ENCODE data around the gene PUDP.
"Not testable (repeated sequence)": the region's sequence is repeated elsewhere in the genome, so short reads cannot be mapped to it uniquely, and the experiment has no call there.

Gene PUDP

GRCh38 chrX:7072856-7073255 is 75.1 kb downstream of the PUDP start:
- no peak for DNase-seq

- DNase-seq = no peak
Measured at GRCh38 chrX:7071390-7071789, 76.6 kb downstream of the PUDP start.

- no peak for DNase-seq
Measured at GRCh38 chrX:7069556-7069955, 78.4 kb downstream of the PUDP start.

- DNase-seq = no peak
Measured at GRCh38 chrX:7068939-7069367, 79.0 kb downstream of the PUDP start.

GRCh38 chrX:7067256-7067655 is 80.7 kb downstream of the PUDP start:
- no peak for DNase-seq

- DNase-seq = no peak
Measured at GRCh38 chrX:7065473-7065872, 82.5 kb downstream of the PUDP start.

GRCh38 chrX:7062903-7063302 is 85.0 kb downstream of the PUDP start:
- DNase-seq = no peak

- DNase-seq = no peak
Measured at GRCh38 chrX:7062276-7062675, 85.7 kb downstream of the PUDP start.

- no peak for DNase-seq
Measured at GRCh38 chrX:7061429-7061828, 86.5 kb downstream of the PUDP start.

GRCh38 chrX:7060444-7060843 is 87.5 kb downstream of the PUDP start:
- DNase-seq = no peak

DNA sequence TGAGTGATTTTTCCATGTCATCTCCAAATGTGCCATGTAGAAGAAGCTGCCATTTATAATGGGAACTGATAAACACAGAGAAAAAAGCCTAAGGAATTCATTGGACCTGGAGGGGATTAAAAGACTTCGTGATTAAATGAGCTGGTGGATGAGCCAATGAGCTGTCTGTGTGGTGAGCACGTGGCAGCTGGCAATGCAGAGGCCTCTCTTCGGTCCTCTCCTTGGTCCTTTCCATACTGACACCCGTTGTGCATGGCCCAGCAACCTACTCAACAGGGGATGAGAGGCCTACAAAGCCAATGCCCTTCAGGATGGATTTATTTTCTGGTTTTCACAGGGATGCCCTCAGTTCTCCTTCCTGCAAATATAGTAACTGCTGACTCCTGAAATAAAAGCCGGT is 88.1 kb downstream of the PUDP start:
- no peak for DNase-seq

GRCh38 chrX:7059214-7059838 is 88.6 kb downstream of the PUDP start:
- no peak for DNase-seq

DNA sequence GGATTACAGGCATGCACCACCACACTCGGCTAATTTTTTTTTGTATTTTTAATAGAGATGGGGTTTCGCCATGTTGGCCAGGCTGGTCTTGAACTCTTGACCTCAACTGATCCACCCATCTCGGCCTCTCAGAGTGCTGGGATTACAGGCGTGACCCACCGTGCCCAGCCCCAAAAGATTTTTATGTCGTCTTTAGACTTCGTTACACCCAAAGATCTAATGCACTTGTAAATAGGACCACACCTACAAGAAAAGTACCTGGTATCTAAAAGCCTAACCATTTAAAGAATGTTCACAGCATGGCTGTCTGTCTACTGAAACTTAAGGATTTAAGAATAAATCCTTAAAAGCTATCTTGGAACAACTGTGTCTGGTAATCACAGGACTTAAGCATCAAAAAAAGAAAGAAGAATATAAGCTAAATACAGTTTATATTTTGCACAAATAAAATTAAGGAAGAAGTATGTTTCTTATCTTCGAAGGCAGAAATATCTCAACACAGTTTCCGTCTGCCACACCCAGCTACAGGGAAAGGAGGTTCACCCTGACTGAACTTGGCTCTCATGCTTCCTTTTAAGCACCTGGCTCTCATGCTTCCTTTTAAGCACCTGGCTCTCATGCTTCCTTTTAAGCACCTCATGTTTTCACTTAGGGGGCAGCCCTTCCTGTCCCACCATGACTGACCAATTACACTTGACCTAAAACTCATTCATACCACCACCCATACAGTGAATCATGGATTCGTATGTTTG is 92.4 kb downstream of the PUDP start:
- DNase-seq = no peak

DNA sequence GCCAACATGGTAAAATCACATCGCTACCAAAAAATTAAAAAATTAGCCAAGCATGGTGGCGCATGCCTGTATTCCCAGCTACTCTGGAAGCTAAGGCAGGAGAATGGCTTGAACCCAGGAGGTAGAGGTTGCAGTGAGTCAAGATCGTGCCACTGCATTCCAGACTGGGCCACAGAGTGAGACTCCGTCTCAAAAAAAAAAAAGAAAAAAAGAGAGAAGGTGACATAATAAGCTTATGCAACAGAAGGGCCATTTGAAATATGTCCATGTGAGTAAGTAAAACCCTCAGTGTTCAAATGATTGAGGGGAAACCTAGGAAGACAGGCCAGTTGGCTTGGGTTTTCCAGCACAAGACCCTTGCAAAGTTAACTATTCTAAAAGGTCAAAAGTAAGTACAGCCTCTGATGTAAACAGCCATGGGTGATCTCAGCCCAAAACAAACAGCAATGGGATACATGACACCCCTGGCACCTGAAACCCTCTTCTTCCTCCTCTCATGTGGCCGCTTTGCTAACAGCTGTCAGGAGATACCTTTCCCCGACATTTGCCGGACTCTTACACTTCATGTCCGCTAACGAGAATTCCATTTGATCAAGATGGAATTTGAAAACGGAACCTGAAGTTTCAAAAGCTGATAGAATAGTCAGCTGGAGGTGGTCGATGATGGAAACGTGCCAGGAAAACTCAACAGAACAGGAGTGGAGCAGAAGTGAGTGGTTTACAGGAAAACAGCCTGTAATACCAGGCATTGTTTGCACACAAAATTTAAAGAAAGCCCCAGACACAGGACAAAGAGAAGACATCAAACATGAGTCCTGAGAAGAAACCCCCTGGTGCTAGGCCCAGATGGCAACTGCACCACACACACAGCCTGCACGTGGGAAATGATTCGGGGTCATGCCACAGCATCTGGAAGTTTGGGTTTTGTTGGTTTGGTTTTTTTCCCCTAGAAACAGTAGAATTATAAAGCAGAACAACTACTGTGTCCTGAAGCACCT is 93.4 kb downstream of the PUDP start:
- peak; percentile 45 for DNase-seq

- DNase-seq = no peak
Measured at GRCh38 chrX:7052541-7052940, 95.4 kb downstream of the PUDP start.

DNA sequence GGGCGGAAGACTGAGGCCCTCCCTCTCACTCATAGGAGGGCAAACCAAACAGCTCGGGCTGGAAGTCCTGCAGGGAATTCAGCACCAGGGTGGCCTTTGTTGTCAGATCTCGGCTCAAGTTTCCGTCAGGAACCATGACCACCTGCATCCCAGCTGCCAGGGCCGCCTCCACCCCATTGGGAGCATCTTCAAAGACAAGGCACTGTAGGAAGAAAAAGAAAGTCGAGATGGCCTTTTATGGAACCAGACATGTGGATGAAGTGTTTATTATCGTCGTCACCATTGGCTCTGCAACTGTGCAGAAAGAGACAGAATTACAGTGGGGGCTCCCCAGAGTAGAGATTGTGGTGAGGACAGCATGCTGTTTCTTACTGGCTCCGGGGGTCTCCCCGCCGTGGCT is 97.7 kb downstream of the PUDP start:
- DNase-seq = no peak

GRCh38 chrX:7047951-7048350 is 100.0 kb downstream of the PUDP start:
- DNase-seq = peak; percentile 0

DNA sequence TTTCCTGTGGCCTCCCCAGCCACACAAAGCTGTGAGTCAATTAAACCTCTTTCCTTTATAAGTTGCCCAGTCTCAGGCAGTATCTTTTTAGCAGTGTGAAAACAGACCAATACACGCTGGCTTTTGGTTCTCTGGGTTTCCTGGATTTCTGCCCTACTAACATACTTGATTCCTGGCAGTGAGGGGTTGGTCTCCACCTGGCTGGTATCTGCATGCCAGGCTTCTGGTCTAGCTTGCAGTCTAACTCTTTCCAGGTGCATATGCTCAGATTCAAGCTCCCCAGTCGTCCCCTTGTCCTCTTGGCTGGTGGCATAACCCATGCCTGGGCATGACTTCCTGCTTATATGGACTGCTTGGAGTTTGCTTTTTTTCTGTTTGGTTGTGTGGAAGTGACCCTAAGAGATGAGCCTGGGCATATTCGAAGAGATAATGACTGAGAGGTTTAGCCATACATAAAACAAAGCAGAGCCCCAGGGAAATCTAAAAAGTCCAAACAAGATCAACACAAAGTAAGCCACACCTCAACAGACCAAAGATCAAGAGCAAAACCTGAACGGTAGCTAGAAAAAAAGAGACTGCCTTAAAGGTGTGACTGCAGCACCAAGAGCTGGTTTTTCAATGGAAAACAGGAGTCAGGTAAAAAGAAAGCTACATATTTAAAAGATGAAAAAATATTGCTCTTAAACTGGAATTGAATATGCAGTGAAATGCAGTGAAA is 102.6 kb downstream of the PUDP start:
- DNase-seq = no peak

GRCh38 chrX:7043796-7044433 is 104.0 kb downstream of the PUDP start:
- not testable (repeated sequence) for DNase-seq

DNA sequence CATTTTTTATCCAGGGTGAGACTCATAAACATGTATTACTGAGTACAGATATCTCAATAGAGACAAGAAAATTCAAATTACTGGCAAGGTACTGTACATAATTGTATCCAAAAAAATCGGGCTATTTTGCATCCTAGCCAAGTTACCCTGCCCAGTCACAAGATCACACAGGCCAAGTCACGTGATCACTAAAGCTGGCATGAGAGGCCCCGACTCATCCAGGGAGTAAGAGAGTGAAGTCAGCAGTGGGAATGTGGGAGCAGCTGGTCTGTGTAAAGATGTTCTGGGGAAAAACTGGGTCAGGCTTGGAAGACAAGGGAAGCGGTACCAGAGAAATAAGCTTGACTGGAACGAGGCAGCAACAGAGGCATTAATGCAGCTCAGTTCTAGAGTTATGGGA is 119.7 kb downstream of the PUDP start:
- no peak for DNase-seq

GRCh38 chrX:7027071-7027470 is 120.9 kb downstream of the PUDP start:
- no peak for DNase-seq

- not testable (repeated sequence) for DNase-seq
Measured at GRCh38 chrX:7026365-7026764, 121.6 kb downstream of the PUDP start.
